ENCODE data around the gene ANGPTL7.

ANGPTL7 gene, protein sequence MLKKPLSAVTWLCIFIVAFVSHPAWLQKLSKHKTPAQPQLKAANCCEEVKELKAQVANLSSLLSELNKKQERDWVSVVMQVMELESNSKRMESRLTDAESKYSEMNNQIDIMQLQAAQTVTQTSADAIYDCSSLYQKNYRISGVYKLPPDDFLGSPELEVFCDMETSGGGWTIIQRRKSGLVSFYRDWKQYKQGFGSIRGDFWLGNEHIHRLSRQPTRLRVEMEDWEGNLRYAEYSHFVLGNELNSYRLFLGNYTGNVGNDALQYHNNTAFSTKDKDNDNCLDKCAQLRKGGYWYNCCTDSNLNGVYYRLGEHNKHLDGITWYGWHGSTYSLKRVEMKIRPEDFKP

DNA sequence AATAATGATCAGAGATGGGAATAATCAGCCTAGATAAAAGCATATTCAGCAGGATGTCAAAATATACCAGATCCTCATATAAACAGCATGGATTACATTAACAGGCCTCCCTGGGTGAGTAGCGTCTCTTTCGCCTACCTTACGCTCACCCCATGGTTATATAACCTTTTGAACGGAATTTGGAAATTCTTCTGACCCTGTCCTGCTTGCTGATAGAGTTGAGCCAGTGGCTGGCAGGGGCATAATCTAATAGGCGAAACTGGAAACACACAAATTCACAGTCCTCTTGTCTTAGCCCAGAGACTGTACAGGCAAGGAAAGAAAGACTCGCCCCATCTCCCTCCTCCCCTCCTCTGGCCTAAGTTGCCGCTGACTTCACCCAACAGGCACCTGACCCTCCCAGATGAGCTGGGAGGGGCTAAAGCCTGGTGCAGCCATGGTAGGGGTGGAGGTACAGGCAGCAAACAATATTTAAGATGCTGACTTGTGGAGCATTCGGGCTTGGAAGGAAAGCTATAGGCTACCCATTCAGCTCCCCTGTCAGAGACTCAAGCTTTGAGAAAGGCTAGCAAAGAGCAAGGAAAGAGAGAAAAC lies at the start of gene ANGPTL7:
ANGPTL7 (plus strand) TSS at position 498 of the 594 bp plus-strand sequence. CDS start 225 bp downstream, outside the sequence.
- TF ChIP-seq, protein P1, sequence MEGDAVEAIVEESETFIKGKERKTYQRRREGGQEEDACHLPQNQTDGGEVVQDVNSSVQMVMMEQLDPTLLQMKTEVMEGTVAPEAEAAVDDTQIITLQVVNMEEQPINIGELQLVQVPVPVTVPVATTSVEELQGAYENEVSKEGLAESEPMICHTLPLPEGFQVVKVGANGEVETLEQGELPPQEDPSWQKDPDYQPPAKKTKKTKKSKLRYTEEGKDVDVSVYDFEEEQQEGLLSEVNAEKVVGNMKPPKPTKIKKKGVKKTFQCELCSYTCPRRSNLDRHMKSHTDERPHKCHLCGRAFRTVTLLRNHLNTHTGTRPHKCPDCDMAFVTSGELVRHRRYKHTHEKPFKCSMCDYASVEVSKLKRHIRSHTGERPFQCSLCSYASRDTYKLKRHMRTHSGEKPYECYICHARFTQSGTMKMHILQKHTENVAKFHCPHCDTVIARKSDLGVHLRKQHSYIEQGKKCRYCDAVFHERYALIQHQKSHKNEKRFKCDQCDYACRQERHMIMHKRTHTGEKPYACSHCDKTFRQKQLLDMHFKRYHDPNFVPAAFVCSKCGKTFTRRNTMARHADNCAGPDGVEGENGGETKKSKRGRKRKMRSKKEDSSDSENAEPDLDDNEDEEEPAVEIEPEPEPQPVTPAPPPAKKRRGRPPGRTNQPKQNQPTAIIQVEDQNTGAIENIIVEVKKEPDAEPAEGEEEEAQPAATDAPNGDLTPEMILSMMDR (IDR thresholded peaks at IDR 0.05; ENCODE audit: borderline replicate concordance, insufficient read depth, low read depth, low read length): no peak
- H3K4me3 ChIP-seq (ENCODE audit: low read depth, low read length): no peak within 1 kb of the TSS

DNA sequence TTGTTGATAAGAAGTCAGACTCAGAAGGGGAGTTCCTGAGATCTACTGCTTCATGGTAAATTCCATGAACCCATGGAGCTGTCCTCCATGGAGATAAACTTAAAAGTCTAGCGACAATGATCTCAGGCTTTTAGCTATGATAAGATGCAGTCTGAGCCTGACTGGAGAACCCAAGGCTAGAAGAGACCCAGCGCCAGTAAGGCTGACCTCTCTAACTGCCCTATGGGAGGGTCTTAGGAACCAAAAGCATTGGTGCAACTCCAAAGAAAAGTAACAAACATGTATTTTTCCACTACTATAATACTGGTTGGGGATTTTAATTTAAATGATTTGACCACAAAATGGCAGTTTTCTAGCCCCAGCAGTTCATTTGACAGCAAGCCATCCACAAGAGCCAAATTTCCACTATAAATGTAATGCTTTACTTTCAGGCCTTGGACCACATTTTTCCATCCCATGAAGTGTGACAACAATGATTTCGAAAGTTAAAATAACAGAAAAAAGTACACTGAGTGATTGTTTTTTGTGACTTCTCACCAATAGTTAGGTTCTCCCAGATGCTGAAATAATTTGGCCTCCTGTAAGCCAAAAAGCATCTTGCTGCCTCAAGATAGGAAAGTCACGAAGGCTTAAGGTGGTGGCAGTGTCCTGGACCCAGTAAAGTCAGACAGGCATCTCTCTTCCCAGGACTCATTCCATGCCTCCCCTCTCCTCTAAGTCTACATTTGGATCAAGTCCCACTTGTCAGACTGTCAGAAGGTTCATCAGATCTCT lies 46.4 kb upstream of the ANGPTL7 start:
- TF ChIP-seq, protein P1 (IDR thresholded peaks at IDR 0.05; ENCODE audit: borderline replicate concordance, insufficient read depth, low read depth, low read length): no peak
- H3K4me3 ChIP-seq (ENCODE audit: low read depth, low read length): no peak overlapping the region

DNA sequence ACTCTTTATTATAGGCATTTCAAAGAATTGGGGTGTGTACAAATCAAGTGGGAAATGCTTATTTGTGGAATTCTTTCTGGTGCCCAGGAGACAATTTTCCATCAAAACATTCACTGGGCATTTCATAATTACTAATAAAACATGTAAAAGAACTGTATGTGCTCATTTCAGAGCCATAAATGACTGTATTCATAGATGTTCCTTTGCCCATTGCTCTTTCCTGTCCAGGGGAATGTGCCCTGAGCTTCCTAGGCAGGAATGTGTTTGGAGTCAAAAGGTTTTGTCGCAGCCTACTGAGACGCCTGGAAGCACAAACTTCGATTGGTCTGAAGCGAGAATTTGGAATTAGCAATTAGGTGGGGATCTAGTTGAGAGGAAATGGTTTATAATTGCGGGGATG lies 45.8 kb upstream of the ANGPTL7 start:
- TF ChIP-seq, protein P1 (IDR thresholded peaks at IDR 0.05; ENCODE audit: borderline replicate concordance, insufficient read depth, low read depth, low read length): no peak
- H3K4me3 ChIP-seq (ENCODE audit: low read depth, low read length): no peak overlapping the region

DNA sequence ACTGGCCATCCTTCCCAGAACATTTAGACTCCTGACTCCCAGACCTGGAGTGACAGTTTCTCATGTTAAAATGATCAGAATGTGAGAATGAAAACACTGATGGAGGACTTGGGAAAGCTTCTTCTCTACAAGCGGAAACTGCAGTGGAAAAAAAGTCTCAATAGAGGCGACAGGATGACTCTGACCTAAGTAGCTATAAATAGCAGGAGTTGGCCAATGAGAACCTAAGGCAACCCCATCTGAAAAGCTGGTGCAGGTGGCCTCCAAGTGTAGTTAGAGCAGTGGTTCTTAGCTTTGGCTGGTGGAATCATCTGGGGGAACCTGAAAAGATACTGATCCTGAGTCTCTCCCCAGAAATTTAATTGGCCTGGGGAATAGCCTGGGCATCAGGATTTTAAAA lies 45.2 kb upstream of the ANGPTL7 start:
- H3K4me3 ChIP-seq (ENCODE audit: low read depth, low read length): no peak overlapping the region
- TF ChIP-seq, protein P1 (IDR thresholded peaks at IDR 0.05; ENCODE audit: borderline replicate concordance, insufficient read depth, low read depth, low read length): no peak

DNA sequence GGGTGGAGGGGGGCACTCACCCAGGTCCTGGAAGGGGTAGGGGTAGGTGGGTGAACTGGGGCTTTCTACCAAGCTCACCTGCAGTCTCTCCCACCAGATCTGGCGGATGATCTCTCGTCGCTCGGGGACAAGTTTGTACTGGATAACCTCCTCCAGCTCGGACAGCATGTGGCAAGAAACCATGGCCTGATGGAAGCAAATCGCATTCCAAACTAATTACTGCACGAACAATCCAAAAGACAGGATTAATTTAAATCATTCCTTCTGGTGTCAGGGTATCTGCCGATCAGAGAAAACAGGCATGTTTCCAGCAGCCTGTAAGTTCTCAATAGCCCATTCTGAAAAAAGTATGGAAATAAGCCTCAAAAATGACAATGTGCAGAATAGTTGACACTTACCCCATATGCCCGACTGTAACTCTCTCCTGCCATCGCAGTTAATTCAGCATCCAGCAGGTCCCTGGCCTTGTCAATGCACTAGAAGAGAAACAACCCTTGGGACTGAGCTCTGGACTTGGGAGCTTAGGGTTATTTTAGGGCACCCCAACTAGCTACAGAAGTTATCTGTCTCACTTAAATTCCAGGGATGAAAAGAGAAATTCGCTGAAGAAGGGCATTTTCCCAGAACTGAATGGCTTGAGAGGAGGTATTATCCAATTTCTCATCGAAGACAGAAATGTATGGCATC lies 44.4 kb upstream of the ANGPTL7 start:
- TF ChIP-seq, protein P1 (IDR thresholded peaks at IDR 0.05; ENCODE audit: borderline replicate concordance, insufficient read depth, low read depth, low read length): no peak
- H3K4me3 ChIP-seq (ENCODE audit: low read depth, low read length): no peak overlapping the region

DNA sequence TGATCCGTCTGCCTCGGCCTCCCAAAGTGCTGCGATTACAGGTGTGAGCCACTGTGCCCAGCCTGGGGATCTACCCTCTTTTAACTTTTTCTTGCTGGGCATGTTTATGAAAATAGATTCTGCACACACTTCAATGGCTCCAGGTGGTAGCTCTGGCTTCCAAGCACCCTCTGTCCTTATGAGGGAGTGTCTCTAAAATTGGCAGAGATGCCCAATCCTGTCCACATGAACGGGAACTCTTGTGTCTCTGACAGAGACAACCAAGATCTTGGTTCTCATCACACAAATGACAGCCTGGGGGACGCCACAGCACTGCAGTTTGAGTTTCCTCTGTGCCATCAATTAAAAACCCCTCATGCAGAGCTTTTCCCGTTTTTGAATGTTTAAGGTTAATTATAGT lies 43.4 kb upstream of the ANGPTL7 start:
- TF ChIP-seq, protein P1 (IDR thresholded peaks at IDR 0.05; ENCODE audit: borderline replicate concordance, insufficient read depth, low read depth, low read length): no peak
- H3K4me3 ChIP-seq (ENCODE audit: low read depth, low read length): no peak overlapping the region

Measured in GM12875 (cell line).